ENCODE measurements around the gene EFS.

The EFS gene

GRCh38 chr14:23409475-23409874, 44.5 kb upstream of the EFS start:
- POLR2A ChIA-PET, result interaction anchor here (0.6 kb wide), 1 partner anchor 146 kb away, joined by 3 read pairs; no protein-coding TSS in a partner anchor
- no peak for DNase-seq (ENCODE audit: extremely low spot score)
- TF ChIP-seq FOXK2 (IDR thresholded peaks at IDR 0.05), result no peak
- TF ChIP-seq HDGF (IDR thresholded peaks at IDR 0.05; ENCODE audit: borderline replicate concordance), result no peak
- TF ChIP-seq L3MBTL2 (conservative IDR thresholded peaks at IDR 0.05), result no peak
- no peak for TF ChIP-seq FOXA1 (IDR thresholded peaks at IDR 0.05)
- no peak for TF ChIP-seq BHLHE40 (IDR thresholded peaks at IDR 0.05; ENCODE audit: borderline replicate concordance)
- TF ChIP-seq LEF1 (IDR thresholded peaks at IDR 0.05; ENCODE audit: borderline replicate concordance), result no peak
- no peak for TF ChIP-seq ELF4 (IDR thresholded peaks at IDR 0.05)
- no peak for TF ChIP-seq PKNOX1 (IDR thresholded peaks at IDR 0.05)
- TF ChIP-seq SUZ12 (IDR thresholded peaks at IDR 0.05), result no peak
- TF ChIP-seq SP1 (IDR thresholded peaks at IDR 0.05), result no peak
- TF ChIP-seq TARDBP (IDR thresholded peaks at IDR 0.05), result no peak
- CTCF ChIA-PET, result no interaction called here

GRCh38 chr14:23408307-23408630, 43.3 kb upstream of the EFS start:
- TF ChIP-seq ARNT (IDR thresholded peaks at IDR 0.05) (no peak), SP1 (IDR thresholded peaks at IDR 0.05) (no peak), ZNF384 (IDR thresholded peaks at IDR 0.05) (no peak), HDGF (IDR thresholded peaks at IDR 0.05; ENCODE audit: borderline replicate concordance) (no peak), NFRKB (IDR thresholded peaks at IDR 0.05) (no peak), FOXK2 (IDR thresholded peaks at IDR 0.05) (no peak), TARDBP (IDR thresholded peaks at IDR 0.05) (no peak), ELF4 (IDR thresholded peaks at IDR 0.05) (no peak), L3MBTL2 (conservative IDR thresholded peaks at IDR 0.05) (no peak), BHLHE40 (IDR thresholded peaks at IDR 0.05; ENCODE audit: borderline replicate concordance) (no peak), LEF1 (IDR thresholded peaks at IDR 0.05; ENCODE audit: borderline replicate concordance) (no peak), CTBP1 (IDR thresholded peaks at IDR 0.05; ENCODE audit: borderline replicate concordance) (no peak), SUZ12 (IDR thresholded peaks at IDR 0.05) (no peak), FOXA1 (IDR thresholded peaks at IDR 0.05) (no peak), PKNOX1 (IDR thresholded peaks at IDR 0.05) (no peak), FOXM1 (IDR thresholded peaks at IDR 0.05; ENCODE audit: borderline replicate concordance) (no peak)
- ChIA-PET POLR2A (no interaction called here), CTCF (no interaction called here)
- no peak for DNase-seq (ENCODE audit: extremely low spot score)

GRCh38 chr14:23407516-23408306, 42.7 kb upstream of the EFS start, which contains the start of gene MYH6:
Gene MYH6 (minus strand): TSS chr14:23408273. CDS start chr14:23407223, 1,050 bp downstream.
- ChIA-PET POLR2A (no interaction called here), CTCF (no interaction called here)
- no peak for DNase-seq (ENCODE audit: extremely low spot score)
- TF ChIP-seq ZNF384 (IDR thresholded peaks at IDR 0.05) (no peak), FOXK2 (IDR thresholded peaks at IDR 0.05) (no peak), TARDBP (IDR thresholded peaks at IDR 0.05) (no peak), FOXA1 (IDR thresholded peaks at IDR 0.05) (no peak), NFRKB (IDR thresholded peaks at IDR 0.05) (no peak), ELF4 (IDR thresholded peaks at IDR 0.05) (no peak), ARNT (IDR thresholded peaks at IDR 0.05) (no peak), CTBP1 (IDR thresholded peaks at IDR 0.05; ENCODE audit: borderline replicate concordance) (no peak)

GRCh38 chr14:23406725-23407355, 41.9 kb upstream of the EFS start:
- ChIA-PET CTCF (no interaction called here), POLR2A (no interaction called here)
- no peak for DNase-seq (ENCODE audit: extremely low spot score)

GRCh38 chr14:23406244-23406643, 41.3 kb upstream of the EFS start:
- CTCF ChIA-PET, result no interaction called here
- POLR2A ChIA-PET, result no interaction called here

More at GRCh38 chr14:23406725-23407355, 41.9 kb upstream of the EFS start:
- TF ChIP-seq L3MBTL2 (conservative IDR thresholded peaks at IDR 0.05) (no peak), FOXA1 (IDR thresholded peaks at IDR 0.05) (no peak), PKNOX1 (IDR thresholded peaks at IDR 0.05) (no peak), FOXM1 (IDR thresholded peaks at IDR 0.05; ENCODE audit: borderline replicate concordance) (no peak), ELF4 (IDR thresholded peaks at IDR 0.05) (no peak), ZNF384 (IDR thresholded peaks at IDR 0.05) (no peak), SUZ12 (IDR thresholded peaks at IDR 0.05) (no peak), SP1 (IDR thresholded peaks at IDR 0.05) (no peak), LEF1 (IDR thresholded peaks at IDR 0.05; ENCODE audit: borderline replicate concordance) (no peak), ARNT (IDR thresholded peaks at IDR 0.05) (no peak), NFRKB (IDR thresholded peaks at IDR 0.05) (no peak), FOXK2 (IDR thresholded peaks at IDR 0.05) (no peak), CTBP1 (IDR thresholded peaks at IDR 0.05; ENCODE audit: borderline replicate concordance) (no peak), HDGF (IDR thresholded peaks at IDR 0.05; ENCODE audit: borderline replicate concordance) (no peak), BHLHE40 (IDR thresholded peaks at IDR 0.05; ENCODE audit: borderline replicate concordance) (no peak), TARDBP (IDR thresholded peaks at IDR 0.05) (no peak)

More at GRCh38 chr14:23406244-23406643, 41.3 kb upstream of the EFS start:
- DNase-seq (ENCODE audit: extremely low spot score), result no peak
- TF ChIP-seq PKNOX1 (IDR thresholded peaks at IDR 0.05) (peak; percentile 61), L3MBTL2 (conservative IDR thresholded peaks at IDR 0.05) (no peak)
